Uterus (tissue), 2 donors: ENCODE measurements around the gene DUSP6.

Experiments
- CTCF ChIP-seq, 4 experiments: fragments of 200-600 bp in 2 of 4; fragments of 450-650 bp in 2 of 4; sonication (generic) in 2 of 4; IDR thresholded peaks; one replicate each; pipeline ENCODE4 v1.5.1; 2016 to 2019; ENCODE audit warnings: antibody characterized with exemption in 4 of 4, mild to moderate bottlenecking in 2 of 4, moderate library complexity in 1 of 4
- POLR2A ChIP-seq, 2 donors: fragments of 450-650 bp; IDR thresholded peaks; one replicate each; pipeline ENCODE4 v1.6.1; 2016; ENCODE audit warnings: antibody characterized with exemption in 2 of 2, mild to moderate bottlenecking in 1 of 2, moderate library complexity in 1 of 2

DNA sequence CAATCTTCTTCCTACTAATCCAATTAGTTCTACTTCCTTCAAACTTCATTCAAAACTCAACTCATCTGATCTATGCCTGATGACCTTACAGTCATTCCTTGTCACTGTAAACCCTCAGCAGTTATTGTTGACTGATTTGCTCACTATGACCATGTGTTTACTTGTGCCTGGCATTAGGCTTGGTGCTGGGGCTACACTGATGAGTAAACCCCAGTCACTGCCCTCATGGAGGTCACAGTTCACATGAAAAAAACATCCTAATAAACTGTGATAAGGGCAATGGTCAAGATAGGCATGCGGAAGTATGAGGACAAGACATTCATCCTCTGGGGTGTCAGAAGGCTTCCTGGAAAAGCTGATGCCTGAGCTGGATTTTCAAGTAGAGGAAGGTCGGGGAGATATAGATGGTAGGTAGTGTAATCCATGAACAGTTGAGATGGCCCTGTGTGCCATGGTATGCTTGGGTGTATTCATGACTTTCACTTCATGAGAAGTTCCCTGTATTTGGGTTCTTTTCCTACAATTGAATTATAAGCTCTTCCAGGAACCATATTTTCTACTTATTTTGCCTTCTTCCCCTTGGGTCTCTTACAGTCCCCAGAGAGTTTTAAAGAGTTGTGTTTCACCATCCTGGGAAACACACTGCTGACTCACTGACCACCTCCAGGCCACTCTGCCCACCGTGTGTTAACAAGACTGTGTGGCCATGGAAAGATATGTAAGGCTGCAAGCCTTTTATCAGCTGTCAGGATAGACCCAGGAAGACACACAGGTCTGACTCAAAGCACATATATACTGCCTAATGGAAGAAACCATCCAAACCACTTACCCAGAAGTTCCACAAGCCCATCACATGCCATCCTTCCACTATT, 38.7 kb upstream of the DUSP6 start:
- TF ChIP-seq CTCF (IDR thresholded peaks at IDR 0.05): no peak
- TF ChIP-seq POLR2A (IDR thresholded peaks at IDR 0.05): no peak
